Testis (tissue), 2 donors: ENCODE results near the gene AUTS2.

Experiments used
- POLR2A ChIP-seq: fragments of 450-650 bp; IDR thresholded peaks from one replicate; pipeline ENCODE4 v1.6.1; 2017; ENCODE audit warnings: antibody characterized with exemption, mild to moderate bottlenecking, moderate library complexity
- TF ChIP-seq, protein P1 (sequence below), 3 experiments: fragments of 450-650 bp in 2 of 3; fragments of 200-600 bp in 1 of 3; sonication (generic) in 1 of 3; IDR thresholded peaks; one replicate each; pipeline ENCODE4 v1.5.1; 2016 to 2019; ENCODE audit warnings: antibody characterized with exemption in 3 of 3, mild to moderate bottlenecking in 2 of 3, moderate library complexity in 1 of 3

DNA sequence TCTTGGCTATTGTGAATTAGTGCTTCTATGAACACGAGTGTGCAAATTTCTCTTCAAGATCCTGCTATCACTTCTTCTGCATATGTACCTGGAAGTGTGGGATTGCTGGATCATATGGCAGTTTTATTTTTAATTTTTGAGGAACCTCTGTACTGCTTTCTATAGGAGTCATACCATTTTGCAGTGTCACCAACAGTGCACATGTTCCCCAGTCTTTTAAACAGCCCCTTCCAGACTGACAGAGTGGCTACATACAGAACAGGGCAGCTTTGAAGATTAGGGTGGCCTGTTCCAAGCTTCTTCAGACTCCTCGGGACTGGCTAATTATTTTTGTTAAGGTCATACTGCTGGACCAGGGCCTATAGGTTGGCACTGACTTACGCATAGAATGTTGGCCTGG lies 82.9 kb downstream of the AUTS2 start:
- TF ChIP-seq, protein P1, sequence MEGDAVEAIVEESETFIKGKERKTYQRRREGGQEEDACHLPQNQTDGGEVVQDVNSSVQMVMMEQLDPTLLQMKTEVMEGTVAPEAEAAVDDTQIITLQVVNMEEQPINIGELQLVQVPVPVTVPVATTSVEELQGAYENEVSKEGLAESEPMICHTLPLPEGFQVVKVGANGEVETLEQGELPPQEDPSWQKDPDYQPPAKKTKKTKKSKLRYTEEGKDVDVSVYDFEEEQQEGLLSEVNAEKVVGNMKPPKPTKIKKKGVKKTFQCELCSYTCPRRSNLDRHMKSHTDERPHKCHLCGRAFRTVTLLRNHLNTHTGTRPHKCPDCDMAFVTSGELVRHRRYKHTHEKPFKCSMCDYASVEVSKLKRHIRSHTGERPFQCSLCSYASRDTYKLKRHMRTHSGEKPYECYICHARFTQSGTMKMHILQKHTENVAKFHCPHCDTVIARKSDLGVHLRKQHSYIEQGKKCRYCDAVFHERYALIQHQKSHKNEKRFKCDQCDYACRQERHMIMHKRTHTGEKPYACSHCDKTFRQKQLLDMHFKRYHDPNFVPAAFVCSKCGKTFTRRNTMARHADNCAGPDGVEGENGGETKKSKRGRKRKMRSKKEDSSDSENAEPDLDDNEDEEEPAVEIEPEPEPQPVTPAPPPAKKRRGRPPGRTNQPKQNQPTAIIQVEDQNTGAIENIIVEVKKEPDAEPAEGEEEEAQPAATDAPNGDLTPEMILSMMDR (IDR thresholded peaks at IDR 0.05) = no peak
- no peak for TF ChIP-seq POLR2A
